Activated naive CD4-positive, alpha-beta T cell treated with anti-CD3 and anti-CD28 coated beads, Interleukin-2, amount 50 U/mL, for 16 hours (primary cell): Measurements from ENCODE around the gene DACT3.
"Not testable (repeated sequence)": the region's sequence is repeated elsewhere in the genome, so short reads cannot be mapped to it uniquely, and the experiment has no call there.

ENCODE experiments used
- DNase-seq: peaks from one replicate; pipeline ENCODE4 v3.0.0-alpha.2; 2020

Gene DACT3

DNA sequence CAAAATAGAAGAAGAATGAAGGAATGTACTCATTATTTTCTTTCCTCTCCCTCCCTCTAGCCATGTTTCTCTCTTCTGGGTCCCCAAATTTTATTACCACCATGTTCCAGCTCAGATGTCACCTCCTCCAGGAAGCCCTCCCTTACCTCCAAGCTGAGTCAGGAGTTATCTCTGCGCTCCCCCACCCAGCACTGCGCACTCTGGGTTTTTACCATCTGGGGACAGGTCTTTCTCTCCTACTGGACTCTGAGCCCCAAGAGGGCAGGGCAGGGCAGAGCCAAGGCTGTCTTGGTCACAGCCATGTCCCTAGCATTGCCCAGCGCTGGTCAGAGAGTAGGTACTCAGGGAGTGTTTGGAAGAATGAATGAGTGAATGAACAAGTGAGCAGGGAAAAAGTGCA, 27.9 kb downstream of the DACT3 start:
- no peak for DNase-seq

DNA sequence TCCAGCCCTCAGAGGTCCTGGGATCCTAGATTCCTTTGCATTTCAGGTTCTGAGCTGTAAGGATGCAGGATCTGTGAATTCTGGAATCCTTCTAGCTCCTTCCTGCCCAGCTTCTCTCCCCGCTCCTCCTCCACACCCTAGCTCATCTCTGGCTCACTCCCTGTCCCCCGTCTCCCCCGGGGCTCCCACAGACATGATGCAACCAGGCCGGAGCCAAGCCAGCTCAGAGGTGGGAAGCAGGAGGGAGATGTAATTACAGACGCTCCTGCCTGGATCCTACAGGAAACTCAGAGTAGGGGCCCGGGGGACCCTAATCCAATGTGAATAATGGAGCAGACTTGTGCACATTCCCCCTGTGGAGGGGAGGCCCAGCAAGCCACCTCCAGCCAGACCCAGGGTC, 29.5 kb downstream of the DACT3 start:
- no peak for DNase-seq

DNA sequence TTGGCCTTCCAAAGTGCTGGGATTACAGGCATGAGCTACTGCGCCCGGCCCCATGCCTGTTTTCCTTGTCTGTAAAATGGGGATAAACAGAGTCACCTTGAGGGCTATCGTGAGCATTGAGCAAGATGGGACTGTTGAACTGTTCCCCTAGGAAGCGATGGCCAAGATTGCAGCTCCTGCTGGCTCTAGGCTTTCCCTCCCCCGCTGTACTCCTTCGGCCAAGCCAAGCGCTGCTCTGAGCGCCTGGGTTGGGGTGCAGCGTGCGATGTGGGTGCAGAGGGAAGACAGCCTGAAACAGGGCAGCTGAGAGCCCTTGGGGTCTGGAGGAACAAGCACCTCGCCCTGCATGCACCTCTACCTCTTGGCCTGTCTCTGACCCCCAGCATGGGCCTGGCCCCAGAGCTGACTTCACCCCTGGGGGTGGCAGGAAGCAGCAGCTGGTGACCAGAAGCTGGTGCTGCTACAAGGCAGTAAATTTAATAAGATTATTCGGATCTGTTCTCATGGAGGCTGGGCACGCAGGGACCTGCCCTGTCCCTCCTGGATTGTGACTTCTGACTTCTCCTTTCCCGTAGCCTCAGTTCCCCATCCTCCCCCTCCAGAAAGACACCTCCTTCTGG, 30.3 kb downstream of the DACT3 start:
- no peak for DNase-seq

DNA sequence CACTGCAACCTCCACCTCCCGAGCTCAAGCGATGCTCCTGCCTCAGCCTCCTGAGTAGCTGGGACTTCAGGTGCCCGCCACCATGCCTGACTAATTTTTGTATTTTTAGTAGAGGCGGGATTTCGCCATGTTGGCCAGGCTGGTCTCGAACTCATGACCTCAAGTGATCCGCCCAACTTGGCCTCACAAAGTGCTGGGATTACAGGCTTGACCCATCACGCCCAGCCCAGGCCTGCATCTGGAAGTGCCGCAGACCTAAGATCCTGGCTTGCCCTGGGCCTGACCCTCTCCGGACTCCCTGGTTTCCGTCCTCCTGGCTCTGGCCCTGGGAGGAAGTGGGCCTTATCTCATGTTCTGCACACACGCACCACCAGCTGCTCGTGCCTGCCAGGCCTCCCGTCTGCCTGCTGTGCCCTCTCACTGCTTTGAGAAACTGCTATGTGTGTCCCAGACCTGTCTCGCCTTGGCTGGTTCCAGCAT, 31.4 kb downstream of the DACT3 start:
- no peak for DNase-seq

GRCh38 chr19:46628970-46629369, 32.0 kb downstream of the DACT3 start:
- not testable (repeated sequence) for DNase-seq

DNA sequence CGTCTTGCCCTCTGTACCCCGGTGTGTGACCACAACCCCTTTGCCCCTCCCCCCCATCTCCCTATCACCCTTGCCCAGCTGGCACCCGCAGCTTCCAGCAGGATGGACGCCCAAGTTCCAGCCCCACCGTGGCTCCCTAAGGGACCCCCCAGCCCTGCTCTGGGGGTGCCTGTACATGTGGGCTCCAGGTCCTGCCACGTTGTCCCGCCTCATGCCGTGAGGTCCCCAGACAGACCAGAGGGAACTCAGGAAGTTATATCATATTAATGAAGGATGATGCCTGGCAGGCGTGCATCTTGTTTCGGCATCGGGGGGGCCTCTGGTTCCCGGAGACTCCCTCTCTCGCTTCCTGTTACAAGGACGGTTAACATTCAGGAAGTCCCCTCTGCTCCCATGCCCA, 34.5 kb downstream of the DACT3 start:
- DNase-seq: no peak

GRCh38 chr19:46625731-46626130, 35.3 kb downstream of the DACT3 start:
- DNase-seq: no peak

GRCh38 chr19:46624958-46625661, 35.9 kb downstream of the DACT3 start, which contains the start of gene PTGIR:
PTGIR (minus strand) TSS chr19:46625089; CDS start chr19:46624225, 864 bp downstream.
- no peak for DNase-seq

GRCh38 chr19:46623915-46624502, 37.0 kb downstream of the DACT3 start:
- no peak for DNase-seq

- DNase-seq: no peak
Observed at GRCh38 chr19:46622118-46622446, 38.9 kb downstream of the DACT3 start.

- DNase-seq: no peak
Observed at GRCh38 chr19:46621191-46622117, 39.5 kb downstream of the DACT3 start.

DNA sequence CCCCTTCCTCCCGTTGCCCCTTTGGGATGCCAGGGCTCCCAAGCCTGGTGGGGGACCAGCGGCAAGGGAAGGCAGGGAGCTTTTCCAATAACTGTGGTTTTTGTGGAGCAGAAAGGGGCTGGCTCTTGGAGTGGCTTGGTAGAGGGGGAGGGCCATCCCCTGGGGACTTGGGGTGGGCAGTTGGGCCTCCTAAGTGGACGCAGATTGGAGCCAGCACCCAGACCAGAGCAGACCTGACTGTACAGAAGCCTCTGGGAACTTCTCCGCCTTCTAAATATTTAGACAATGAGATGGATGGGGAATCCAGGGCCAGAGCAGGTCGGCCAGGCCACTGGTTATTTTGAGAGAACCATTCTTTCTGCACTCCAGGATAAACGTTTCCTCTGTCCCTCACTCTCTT, 40.3 kb downstream of the DACT3 start:
- no peak for DNase-seq

DNA sequence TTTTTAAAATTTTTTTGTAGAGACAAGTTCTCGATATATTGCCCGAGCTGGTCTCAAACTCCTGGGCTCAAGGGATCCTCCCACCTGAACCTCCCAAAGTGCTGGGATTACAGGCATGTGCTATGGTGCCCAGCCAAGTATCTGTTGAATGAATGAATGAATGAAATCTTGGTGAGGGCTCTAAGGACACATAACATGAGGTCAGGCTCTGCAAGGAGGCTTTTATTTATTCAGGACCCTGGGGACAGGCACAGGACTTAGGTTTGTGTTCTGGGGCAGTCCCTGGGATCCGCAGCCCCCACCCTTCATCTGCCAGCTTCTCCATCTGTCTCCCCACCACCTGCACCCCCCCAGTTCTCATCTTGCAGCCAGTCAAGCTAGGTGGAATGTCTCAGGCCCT, 40.7 kb downstream of the DACT3 start:
- no peak for DNase-seq

- no peak for DNase-seq
Observed at GRCh38 chr19:46618670-46619231, 42.2 kb downstream of the DACT3 start.

- DNase-seq: no peak
Observed at GRCh38 chr19:46617601-46618000, 43.4 kb downstream of the DACT3 start.

DNA sequence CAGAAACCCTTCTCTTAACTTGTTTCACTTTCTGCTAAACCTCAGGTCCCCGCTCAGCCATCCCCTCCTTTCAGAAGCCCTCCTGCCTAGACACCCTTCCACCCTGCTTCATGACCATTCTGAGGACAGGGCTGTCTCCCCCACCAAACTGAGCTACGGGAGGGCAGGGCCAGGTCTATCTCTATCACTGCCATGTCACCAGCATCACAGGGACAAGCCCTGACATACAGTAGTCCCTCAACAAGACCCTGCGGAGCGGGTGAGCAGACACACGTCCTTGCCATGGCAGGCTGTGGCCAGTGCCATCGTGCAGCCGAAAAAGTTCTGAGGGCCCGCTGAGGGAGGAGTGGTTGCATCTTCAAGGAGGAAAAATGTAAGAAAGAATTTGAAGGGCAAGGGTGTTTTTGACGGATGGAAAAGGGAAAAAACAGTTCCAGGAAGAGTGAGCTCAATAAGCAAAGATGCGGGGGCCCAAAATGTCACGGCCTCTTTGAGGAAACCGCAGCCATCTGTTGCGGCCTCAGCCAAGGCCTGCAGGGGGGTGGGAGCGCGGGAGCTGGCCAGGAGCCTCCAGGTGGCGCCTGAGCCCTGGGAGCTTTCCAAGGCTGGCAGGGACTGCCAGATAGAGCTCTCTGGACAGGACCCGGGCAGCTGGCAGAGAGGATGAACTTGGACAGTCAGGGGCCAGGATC, 44.2 kb downstream of the DACT3 start:
- DNase-seq: peak; percentile 54

DNA sequence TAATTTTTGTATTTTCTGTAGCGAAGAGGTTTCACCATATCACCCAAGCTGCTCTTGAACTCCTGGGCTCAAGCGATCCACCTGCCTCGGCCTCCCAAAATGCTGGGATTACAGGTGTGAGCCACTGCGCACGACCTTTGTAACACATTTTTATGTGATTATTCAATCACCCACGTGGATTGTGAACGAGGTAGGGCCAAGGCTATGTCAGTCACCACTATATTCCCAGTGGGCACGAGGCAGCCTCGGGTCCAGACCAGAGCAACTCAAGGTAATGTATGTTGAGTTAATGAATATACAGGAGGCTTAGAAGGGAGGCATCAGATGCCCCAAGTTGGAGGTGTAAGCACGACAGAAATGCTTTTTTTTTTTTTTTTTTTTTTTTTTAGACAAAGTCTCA, 45.0 kb downstream of the DACT3 start:
- DNase-seq: no peak

GRCh38 chr19:46614114-46614722, 46.8 kb downstream of the DACT3 start:
- DNase-seq: peak; percentile 83

DNA sequence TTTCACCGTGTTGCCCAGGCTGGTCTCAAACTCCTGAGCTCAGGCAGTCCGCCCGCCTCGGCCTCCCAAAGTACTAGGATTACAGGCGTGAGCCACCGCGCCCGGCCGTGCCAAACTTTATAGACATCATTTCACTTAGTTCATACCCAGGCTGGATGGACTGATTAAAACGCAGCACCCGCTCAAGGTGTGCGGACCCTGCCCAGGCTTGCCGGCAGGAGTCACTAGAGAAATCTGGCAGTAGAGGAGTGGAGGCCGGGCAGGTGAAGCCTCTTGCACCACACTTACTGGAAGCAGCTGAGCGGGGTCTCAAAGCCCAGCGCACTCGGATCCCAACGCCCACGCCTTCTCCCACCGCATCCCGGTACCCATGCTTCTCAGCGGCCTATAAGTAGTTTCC, 47.5 kb downstream of the DACT3 start:
- no peak for DNase-seq

DNA sequence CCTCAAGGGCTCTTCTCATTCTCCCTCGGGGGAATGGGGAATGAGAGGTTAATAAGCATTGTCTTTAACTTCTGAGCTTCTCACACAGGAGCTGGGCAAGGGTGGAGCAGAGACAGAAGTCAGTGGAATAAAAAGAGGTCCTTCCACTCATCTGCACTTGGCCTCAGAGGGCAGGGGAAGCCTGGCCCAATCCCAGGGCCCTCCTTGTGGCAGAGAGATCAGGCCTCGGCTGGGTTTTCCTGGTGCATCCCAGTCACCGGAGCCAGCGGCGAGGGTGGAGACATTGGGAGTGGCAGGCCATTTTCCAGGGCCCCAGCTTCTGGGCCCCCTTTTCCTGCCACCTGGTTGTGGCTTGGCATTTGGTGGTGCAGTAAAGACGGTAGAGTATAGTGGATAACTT, 49.2 kb downstream of the DACT3 start:
- DNase-seq: no peak

DNA sequence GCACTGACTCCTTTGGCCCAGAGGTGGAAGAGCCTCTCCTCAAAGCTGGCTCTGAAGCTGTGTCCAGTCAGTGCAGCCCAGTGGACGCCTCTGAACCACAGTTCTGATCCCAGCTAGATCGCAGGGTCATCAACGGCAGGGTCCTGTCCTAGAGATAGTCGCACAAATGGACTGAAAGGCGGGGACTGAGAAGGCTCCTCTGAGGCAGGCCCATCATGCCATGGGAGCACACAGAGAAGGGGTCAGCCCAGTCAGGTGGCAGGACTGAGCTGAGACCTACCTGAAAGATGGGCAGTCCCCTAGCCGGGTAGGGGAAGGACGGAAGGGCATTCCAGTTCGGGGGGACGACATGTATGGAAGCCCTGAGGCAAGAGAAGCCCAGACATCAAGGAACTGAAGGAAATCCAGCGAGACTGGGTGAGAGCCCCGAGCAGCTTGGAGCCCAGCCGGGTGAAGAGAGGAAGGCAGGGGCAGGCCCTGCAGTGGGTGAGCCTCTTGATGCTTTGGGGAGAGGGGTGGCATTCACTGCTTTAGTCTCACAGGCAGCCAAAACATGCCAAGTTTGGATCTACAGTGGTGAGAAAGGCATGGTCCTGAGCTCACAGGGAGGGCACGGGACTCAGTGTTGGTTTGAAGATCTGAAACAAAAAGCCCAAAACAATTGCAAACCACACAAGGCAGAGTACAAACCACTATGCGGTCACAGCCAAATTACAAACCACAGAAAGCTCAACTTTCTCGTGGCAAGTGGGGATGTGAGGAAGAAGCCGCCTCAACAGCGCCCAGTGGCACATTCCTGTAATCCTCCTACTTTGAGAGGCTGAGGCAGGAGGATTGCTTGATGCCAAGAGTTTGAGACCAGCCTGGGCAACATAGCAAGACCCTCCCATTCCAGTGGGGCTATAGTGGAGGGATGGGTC, 49.9 kb downstream of the DACT3 start:
- no peak for DNase-seq
